Subcutaneous adipose tissue (tissue), 4 donors: Measurements from ENCODE around the gene ADAM15. TPM values are rescaled to one million over a fixed set of nuclear protein-coding genes. Genes with fewer than 3 reads are reported as not detected.

Experiments used
- CTCF ChIP-seq: fragments of 450-650 bp; IDR thresholded peaks from one replicate; pipeline ENCODE4 v1.5.1; 2016; ENCODE audit warnings: low read depth, mild to moderate bottlenecking, control low read depth, antibody characterized with exemption, moderate library complexity
- total RNA-seq, 4 donors: library from RNA; depleted of rRNA; stranded (reverse); fragments of >200 nt; gene quantifications; one replicate each; pipeline ENCODE4 v1.1.0, GENCODE V29; 2016

The ADAM15 gene
- total RNA-seq, 4 donors from 2014 or later: 61.4 to 189 (median 87.5) TPM

GRCh38 chr1:155073377-155074242 is 22.5 kb downstream of the ADAM15 start:
- TF ChIP-seq CTCF: no peak

GRCh38 chr1:155075535-155075934 is 24.4 kb downstream of the ADAM15 start:
- no peak for TF ChIP-seq CTCF

GRCh38 chr1:155076371-155076770 is 25.3 kb downstream of the ADAM15 start:
- no peak for TF ChIP-seq CTCF

GRCh38 chr1:155077346-155077745 is 26.2 kb downstream of the ADAM15 start:
- TF ChIP-seq CTCF: no peak

- no peak for TF ChIP-seq CTCF
Observed at GRCh38 chr1:155077758-155078445, 26.8 kb downstream of the ADAM15 start.

- no peak for TF ChIP-seq CTCF
Observed at GRCh38 chr1:155078469-155079209, 27.5 kb downstream of the ADAM15 start, which contains the start of gene EFNA3. TSS of gene EFNA3 (plus strand) at chr1:155078837. CDS start at chr1:155078942, 105 bp downstream.

- no peak for TF ChIP-seq CTCF
Observed at GRCh38 chr1:155079210-155079486, 28.0 kb downstream of the ADAM15 start.
